CD4-positive, alpha-beta T cell treated with Interferon alpha-2 for 1 hour (primary cell): ENCODE measurements around the gene KBTBD12.

Experiments
- DNase-seq, 2 donors: peaks; one replicate each; pipeline ENCODE4 v3.0.0-alpha.2; 2020 to 2022

Gene KBTBD12

GRCh38 chr3:128036119-128036518 is 121.1 kb downstream of the KBTBD12 start:
- no peak for DNase-seq
